ENCODE measurements around the gene ZNF790. TPM values are rescaled to one million over a fixed set of nuclear protein-coding genes. Genes with fewer than 3 reads are reported as not detected.

ZNF790 gene
- total RNA-seq, 1 donor from 2014 or later = 7.3 TPM

DNA sequence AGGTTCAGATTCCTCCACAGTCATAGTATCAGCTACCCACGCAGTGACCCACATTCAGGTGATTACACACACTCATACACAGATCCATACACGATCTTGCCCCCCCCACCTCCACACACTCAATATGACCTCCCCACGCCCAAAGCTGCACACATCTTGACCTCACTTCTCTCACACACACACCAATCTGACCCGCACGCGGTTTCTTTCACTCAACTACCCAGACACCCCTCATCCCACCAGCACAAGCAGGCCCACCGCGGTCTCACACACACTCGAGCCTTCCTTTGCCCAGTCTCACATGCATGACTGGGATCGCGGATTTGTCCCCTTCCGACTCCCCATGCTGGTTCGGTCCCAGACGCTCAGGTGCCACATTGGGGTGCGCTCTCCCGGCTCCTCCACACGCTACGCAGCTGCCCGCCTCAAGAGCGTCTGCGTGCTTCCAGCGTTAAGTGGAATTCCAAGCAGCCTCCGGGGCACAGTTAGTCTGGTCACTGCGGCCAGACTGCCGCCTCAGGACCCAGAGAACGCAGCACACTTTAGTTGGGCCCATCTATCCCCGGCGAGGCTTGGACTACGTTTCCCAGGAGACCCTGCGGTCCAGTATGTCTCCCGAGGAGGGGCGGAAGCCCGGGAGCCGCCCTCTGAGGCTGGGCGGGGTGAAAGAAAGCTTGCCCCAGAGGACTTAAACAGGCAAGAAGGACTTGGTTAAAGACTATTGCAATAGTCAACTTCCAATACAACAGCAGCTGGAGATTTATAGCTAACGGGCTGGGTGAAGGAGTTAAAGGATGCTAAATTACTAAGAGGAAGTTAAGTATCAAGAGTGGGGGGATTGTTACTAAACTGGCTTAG, 11.7 kb upstream of the ZNF790 start:
- Histone ChIP-seq H3K36me3 (peaks cover 38% of the 10 kb centered on the region), H3K4me3 (peak overlapping the region; percentile 89), H3K4me1 (peaks cover 49% of the 10 kb centered on the region), H3K9me3 (replicated peaks) (peaks cover 16% of the 10 kb centered on the region), H3K27me3 (ENCODE audit: low read depth) (no peaks in the 10 kb centered on the region), H3K27ac (replicated peaks) (peak overlapping the region; percentile 95)
- intact Hi-C loops (cut with micrococcal nuclease) = no loop called here
- DNase-seq = peak; percentile 91
- TF ChIP-seq, protein P1, sequence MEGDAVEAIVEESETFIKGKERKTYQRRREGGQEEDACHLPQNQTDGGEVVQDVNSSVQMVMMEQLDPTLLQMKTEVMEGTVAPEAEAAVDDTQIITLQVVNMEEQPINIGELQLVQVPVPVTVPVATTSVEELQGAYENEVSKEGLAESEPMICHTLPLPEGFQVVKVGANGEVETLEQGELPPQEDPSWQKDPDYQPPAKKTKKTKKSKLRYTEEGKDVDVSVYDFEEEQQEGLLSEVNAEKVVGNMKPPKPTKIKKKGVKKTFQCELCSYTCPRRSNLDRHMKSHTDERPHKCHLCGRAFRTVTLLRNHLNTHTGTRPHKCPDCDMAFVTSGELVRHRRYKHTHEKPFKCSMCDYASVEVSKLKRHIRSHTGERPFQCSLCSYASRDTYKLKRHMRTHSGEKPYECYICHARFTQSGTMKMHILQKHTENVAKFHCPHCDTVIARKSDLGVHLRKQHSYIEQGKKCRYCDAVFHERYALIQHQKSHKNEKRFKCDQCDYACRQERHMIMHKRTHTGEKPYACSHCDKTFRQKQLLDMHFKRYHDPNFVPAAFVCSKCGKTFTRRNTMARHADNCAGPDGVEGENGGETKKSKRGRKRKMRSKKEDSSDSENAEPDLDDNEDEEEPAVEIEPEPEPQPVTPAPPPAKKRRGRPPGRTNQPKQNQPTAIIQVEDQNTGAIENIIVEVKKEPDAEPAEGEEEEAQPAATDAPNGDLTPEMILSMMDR (IDR thresholded peaks at IDR 0.05; ENCODE audit: borderline replicate concordance) = no peak

DNA sequence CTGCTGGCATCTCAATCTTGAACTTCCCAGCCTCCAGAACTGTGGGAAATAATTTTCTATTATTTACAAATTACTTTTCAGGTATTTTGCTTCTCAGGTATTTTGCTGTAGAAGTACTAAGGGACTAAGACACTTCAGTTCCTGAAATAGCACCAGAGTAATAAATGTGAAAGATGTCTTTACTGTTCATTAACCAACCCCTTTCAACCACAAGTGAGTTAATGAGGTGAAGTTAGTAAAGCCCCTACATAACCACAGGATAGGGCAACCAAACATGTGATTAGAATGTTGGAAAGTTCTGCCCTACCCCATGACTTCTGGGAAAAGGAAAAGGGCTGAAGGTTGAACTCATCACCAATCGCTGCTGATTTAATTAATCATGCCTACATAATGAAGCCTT, 9.8 kb upstream of the ZNF790 start:
- Histone ChIP-seq H3K4me3 (no peak overlapping the region), H3K36me3 (peaks cover 38% of the 10 kb centered on the region), H3K4me1 (peaks cover 49% of the 10 kb centered on the region), H3K27me3 (ENCODE audit: low read depth) (no peaks in the 10 kb centered on the region), H3K9me3 (replicated peaks) (no peaks in the 10 kb centered on the region), H3K27ac (replicated peaks) (peak overlapping the region; percentile 95)
- TF ChIP-seq, protein P1 (IDR thresholded peaks at IDR 0.05; ENCODE audit: borderline replicate concordance) = no peak
- intact Hi-C loops (cut with micrococcal nuclease) = no loop called here
- DNase-seq = no peak

DNA sequence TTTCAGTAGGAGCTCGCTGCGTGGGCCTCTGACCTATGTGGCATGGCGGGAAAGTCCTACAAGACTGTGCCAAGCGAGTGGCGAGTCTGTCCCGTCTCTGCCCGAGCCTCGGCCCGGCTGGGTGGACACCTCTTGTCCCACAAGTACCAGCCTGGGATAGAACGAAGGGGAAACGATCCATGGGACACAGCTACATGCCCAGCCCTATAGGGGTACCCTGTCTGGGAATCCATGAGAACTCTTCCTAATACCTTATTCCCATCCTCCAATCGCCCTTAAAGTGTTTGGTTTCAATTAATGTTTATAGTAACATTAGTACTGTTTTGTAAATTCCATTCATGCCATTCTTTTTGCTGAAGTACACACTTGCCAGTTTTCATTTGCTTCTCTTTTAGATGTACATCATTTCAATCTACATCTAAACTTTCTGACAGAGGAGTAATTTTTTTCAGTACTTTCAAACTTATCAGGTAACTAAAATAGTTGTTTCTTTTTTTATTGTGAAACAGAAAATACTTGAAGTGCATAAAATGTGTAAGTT, 667 bp upstream of the ZNF790 start:
- Histone ChIP-seq H3K9me3 (replicated peaks) (peaks cover 29% of the 10 kb centered on the region), H3K36me3 (peaks cover 43% of the 10 kb centered on the region), H3K4me3 (peak overlapping the region; percentile 89), H3K4me1 (peaks cover 32% of the 10 kb centered on the region), H3K27ac (replicated peaks) (peak overlapping the region; percentile 96), H3K27me3 (ENCODE audit: low read depth) (no peaks in the 10 kb centered on the region)
- intact Hi-C loops (cut with micrococcal nuclease) = no loop called here
- TF ChIP-seq, protein P1 (IDR thresholded peaks at IDR 0.05; ENCODE audit: borderline replicate concordance) = no peak
- no peak for DNase-seq

DNA sequence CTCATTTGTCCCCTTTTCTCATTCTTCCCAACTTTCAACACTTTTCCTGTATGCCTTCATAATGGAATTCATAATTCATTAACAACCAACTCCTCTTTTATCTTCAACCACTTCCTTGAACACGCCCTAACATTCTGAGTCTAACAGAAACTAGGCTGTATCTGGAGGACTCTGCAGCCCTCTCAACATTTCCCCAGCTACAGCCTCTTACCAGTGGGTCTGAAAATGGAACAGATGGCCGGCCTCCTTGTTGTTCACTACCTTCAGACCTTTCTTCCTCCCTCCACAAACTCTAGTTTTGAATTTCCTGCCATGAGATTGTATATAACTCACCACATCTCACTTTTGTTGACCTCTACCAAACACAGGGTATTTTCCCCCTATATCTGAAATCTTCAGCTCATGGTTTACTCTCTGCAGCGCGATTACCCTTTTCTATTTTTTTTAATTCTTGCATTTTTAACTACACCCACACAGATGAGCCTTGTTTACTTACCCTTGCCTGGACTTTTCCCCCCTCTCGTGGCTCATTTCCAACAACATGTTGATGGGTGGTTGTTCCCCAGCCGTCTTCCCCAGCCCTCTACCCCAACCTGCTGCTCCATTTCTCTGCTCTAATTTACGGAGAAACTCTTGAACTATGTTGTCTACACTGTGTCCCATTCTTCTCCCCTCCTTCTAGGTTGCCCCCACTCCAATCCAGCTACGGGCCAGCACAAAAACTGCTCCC, 846 bp downstream of the ZNF790 start:
- Histone ChIP-seq H3K9me3 (replicated peaks) (peaks cover 44% of the 10 kb centered on the region), H3K36me3 (peaks cover 43% of the 10 kb centered on the region), H3K4me3 (peak overlapping the region; percentile 89), H3K4me1 (peaks cover 32% of the 10 kb centered on the region), H3K27ac (replicated peaks) (peak overlapping the region; percentile 96), H3K27me3 (ENCODE audit: low read depth) (no peaks in the 10 kb centered on the region)
- no peak for DNase-seq
- intact Hi-C loops (cut with micrococcal nuclease) = no loop called here
- TF ChIP-seq, protein P1 (IDR thresholded peaks at IDR 0.05; ENCODE audit: borderline replicate concordance) = no peak

DNA sequence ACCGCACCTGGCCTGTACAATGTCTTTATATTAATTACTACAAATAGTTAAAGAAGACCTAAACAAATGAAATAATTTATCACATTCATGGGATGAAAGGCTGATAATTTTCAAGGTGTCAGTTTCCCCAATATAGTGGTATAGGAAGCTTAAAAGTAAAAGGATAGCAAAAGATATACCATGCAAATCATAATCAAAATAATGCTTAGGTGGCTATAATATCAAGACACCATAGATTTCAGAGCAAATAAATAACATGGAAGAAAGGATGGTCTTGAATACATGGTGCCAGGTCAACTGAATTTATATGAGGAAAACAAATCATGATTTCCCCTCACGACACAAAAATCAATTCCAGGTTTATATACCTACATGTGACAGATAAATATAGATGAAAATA, 4.8 kb downstream of the ZNF790 start:
- H3K27ac ChIP-seq (replicated peaks) = no peak overlapping the region

More for the DNA sequence above, 4.8 kb downstream of the ZNF790 start:
- no peaks in the 10 kb centered on the region for H3K27me3 ChIP-seq (ENCODE audit: low read depth)
- H3K36me3 ChIP-seq = peaks cover 70% of the 10 kb centered on the region
- no peak for DNase-seq
- TF ChIP-seq, protein P1 (IDR thresholded peaks at IDR 0.05; ENCODE audit: borderline replicate concordance) = no peak
- peaks cover 19% of the 10 kb centered on the region for H3K4me1 ChIP-seq
- intact Hi-C loops (cut with micrococcal nuclease) = no loop called here
- H3K9me3 ChIP-seq (replicated peaks) = peaks cover 83% of the 10 kb centered on the region
- no peak overlapping the region for H3K4me3 ChIP-seq
